GM19099 (cell line): ENCODE data around the gene ZNF227.

Experiments
- POLR2A ChIP-seq: IDR thresholded peaks from 3 replicates; pipeline ENCODE4 v1.6.1; 2011; ENCODE audit warnings: low read depth; ENCODE audit not compliant: insufficient read length; ENCODE audit errors: extremely low read depth

The ZNF227 gene

GRCh38 chr19:44228318-44228717, 16.0 kb downstream of the ZNF227 start:
- TF ChIP-seq POLR2A = no peak

DNA sequence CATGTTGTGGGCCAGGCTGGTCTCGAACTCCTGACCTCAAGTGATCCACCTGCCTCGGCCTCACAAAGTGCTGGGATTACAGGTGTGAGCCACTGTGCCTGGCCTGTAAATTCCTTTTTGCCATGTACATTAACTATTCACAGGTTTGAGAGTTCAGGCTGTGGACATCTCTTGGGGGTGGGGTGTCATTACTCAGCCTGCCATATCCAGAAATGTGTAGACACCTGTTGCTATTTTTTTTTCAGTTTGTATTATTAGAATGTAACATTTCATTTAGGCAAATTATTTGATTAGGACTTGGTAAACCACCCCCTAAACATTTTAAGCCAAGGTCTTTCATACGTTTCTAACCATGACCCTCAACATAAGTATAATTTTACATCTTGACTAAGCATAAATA, 20.5 kb downstream of the ZNF227 start:
- no peak for TF ChIP-seq POLR2A

- TF ChIP-seq POLR2A = no peak
Observed at GRCh38 chr19:44236384-44236783, 24.1 kb downstream of the ZNF227 start.

GRCh38 chr19:44254496-44254895, 42.2 kb downstream of the ZNF227 start:
- TF ChIP-seq POLR2A = no peak

- no peak for TF ChIP-seq POLR2A
Observed at GRCh38 chr19:44255705-44256411, 43.5 kb downstream of the ZNF227 start.

DNA sequence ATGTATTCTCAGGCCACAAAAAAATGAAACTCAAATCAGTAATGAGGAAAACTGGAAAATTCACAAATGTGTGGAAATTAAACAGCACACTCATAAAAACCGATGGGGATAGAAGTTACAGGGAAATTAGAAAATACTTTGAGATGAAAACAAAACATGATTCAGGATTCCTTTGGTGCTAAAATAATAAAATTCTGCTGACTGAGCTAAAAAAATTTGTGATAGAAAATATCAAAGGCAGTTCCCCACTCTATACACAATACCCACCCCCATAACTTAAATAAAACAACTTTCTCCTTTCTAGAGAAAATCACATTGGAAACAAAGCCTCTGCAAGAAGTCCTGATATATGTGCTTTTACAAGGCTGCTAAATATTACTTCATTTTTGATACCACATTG, 45.8 kb downstream of the ZNF227 start:
- TF ChIP-seq POLR2A = no peak

GRCh38 chr19:44258835-44259413, 46.6 kb downstream of the ZNF227 start:
- no peak for TF ChIP-seq POLR2A

DNA sequence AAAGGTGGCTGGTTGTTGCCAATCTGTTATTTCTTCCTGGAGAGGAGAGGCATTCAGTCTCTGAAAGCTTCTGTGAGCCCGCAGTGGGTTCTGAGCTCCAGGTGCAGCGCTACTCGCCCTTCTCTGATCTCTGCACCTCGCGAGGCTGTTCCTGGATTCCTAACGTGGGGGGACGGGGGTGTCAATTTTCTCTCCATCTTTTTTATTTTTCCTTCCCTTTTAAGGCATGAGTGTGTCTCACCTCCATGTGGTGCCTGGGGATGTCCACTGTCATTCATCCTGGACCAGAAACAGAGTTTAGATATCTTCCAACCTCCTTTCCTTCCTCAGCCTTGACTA, 48.0 kb downstream of the ZNF227 start:
- TF ChIP-seq POLR2A = no peak

- TF ChIP-seq POLR2A = no peak
Observed at GRCh38 chr19:44260695-44261446, 48.5 kb downstream of the ZNF227 start.

- no peak for TF ChIP-seq POLR2A
Observed at GRCh38 chr19:44277331-44277730, 65.0 kb downstream of the ZNF227 start.

- no peak for TF ChIP-seq POLR2A
Observed at GRCh38 chr19:44278181-44278690, 65.9 kb downstream of the ZNF227 start.

DNA sequence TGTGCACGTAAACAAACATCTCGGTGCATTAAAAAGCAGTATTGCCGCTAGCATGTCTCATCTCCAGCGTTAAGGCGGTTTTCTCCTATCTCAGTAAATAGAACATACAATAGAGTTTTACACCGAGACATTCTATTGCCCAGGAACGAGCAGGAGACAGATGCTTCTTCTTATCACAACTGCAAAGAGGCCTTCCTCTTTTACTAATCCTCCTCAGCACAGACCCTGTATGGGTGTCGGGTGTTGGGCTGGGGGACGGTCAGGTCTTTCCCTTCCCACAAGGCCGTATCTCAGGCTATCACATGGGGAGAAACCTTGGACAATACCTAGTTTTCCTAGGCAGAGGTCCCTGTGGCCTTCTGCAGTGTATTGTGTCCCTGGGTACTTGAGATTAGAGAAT, 68.6 kb downstream of the ZNF227 start:
- no peak for TF ChIP-seq POLR2A

GRCh38 chr19:44282846-44283245, 70.5 kb downstream of the ZNF227 start:
- no peak for TF ChIP-seq POLR2A

DNA sequence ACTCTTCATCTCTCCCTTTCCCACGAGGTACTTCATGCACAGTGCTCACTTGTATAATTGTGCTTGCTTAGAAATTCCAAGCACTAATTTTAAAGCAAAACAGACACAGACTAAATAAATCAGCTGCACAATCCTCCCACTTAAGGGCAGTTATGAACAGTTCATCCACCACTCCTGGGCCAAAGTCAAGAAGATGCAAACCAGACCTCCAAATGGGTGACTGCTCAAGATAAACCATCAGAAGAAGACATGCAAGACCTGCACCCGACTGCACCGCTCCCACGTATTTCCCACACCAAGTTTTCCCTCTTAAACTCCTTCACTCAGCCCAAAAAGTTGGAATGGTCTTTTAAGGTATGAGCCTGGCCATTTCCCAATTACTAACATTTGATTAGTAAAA, 72.6 kb downstream of the ZNF227 start:
- no peak for TF ChIP-seq POLR2A
